Transverse colon (tissue), 4 donors: ENCODE measurements around the gene DHRS13. TPM values are rescaled to one million over a fixed set of nuclear protein-coding genes. Genes with fewer than 3 reads are reported as not detected.
"Not testable (repeated sequence)": the region's sequence is repeated elsewhere in the genome, so short reads cannot be mapped to it uniquely, and the experiment has no call there.

Experiments used
- DNase-seq: peaks from one replicate; pipeline ENCODE4 v3.0.0-alpha.2; 2019
- H3K27ac ChIP-seq, 4 donors: fragments of 200-600 bp; sonication (generic); 2 replicates each; pipeline ENCODE4 v1.5.1; 2016 to 2018; ENCODE audit warnings: inconsistent platforms in 4 of 4
- H3K27me3 ChIP-seq: fragments of 200-600 bp; sonication (generic); 2 replicates; pipeline ENCODE4 v1.5.1; 2017; ENCODE audit warnings: inconsistent platforms
- H3K36me3 ChIP-seq, 4 donors: fragments of 200-600 bp; sonication (generic); 2 replicates each; pipeline ENCODE4 v1.5.1; 2017 to 2019; ENCODE audit warnings: inconsistent platforms in 4 of 4
- H3K4me1 ChIP-seq, 4 donors: fragments of 200-600 bp; sonication (generic); 2 replicates each; pipeline ENCODE4 v1.5.1; 2017 to 2020; ENCODE audit warnings: inconsistent platforms in 4 of 4
- H3K4me3 ChIP-seq, 4 donors: fragments of 200-600 bp; sonication (generic); 1 replicate in 1 of 4; 2 replicates in 3 of 4; pipeline versions ENCODE4 v1.5.1 to v1.6.1; 2017 to 2019; ENCODE audit warnings: inconsistent platforms in 4 of 4
- H3K9me3 ChIP-seq, 2 donors: fragments of 200-600 bp; sonication (generic); 2 replicates each; pipeline ENCODE4 v1.5.1; 2017 to 2019; ENCODE audit warnings: inconsistent platforms in 2 of 2
- CTCF ChIP-seq, 5 experiments: fragments of 200-600 bp in 3 of 5; fragments of 450-650 bp in 2 of 5; sonication (generic) in 3 of 5; IDR thresholded peaks; 1 replicate in 2 of 5; 2 replicates in 3 of 5; pipeline ENCODE4 v1.5.1; 2016 to 2017; ENCODE audit warnings: antibody characterized with exemption in 5 of 5, inconsistent platforms in 3 of 5, mild to moderate bottlenecking in 2 of 5, moderate library complexity in 1 of 5
- EP300 ChIP-seq: sonication (generic); formaldehyde crosslinking; IDR thresholded peaks from one replicate; pipeline ENCODE4 v1.6.1; 2017; ENCODE audit warnings: antibody characterized with exemption, low read depth
- POLR2A ChIP-seq: fragments of 450-650 bp; IDR thresholded peaks from one replicate; pipeline ENCODE4 v1.6.1; 2016; ENCODE audit warnings: antibody characterized with exemption, mild to moderate bottlenecking, moderate library complexity
- POLR2AphosphoS5 ChIP-seq, 3 donors: sonication (generic); formaldehyde crosslinking; IDR thresholded peaks; one replicate each; pipeline ENCODE4 v1.6.1; 2016; ENCODE audit warnings: antibody characterized with exemption in 3 of 3
- WGBS, 2 donors: methylation state at CpG; one replicate each; pipeline ENCODE4 v1.1.5; 2018; ENCODE audit warnings: low coverage in 1 of 2; 5-methylcytosine and 5-hydroxymethylcytosine counted together
- in situ Hi-C, 4 donors: fragments of 200-750 bp; cut with MboI; loops; one replicate each; pipeline versions ENCODE4 v1.15.0 to v1.15.1; 2017; ENCODE audit warnings: low sequenced_read_pairs in 3 of 4, low pct_ligation_motif_present in 1 of 4, low pct_unique_long_range_greater_than_20kb in 1 of 4
- intact Hi-C: fragments of 100-400 bp; cut with DNase I; formaldehyde crosslinking; loops from one replicate; pipeline ENCODE4 v1.15.1; 2023; ENCODE audit warnings: low total_unique reads
- total RNA-seq, 4 donors: library from RNA; depleted of rRNA; stranded (reverse); fragments of >200 nt; gene quantifications; one replicate each; pipeline ENCODE4 v1.1.0, GENCODE V29; 2016

Gene DHRS13
- total RNA-seq, 4 donors from 2014 or later = 2.2 to 6.5 (median 6.0) TPM

- Histone ChIP-seq H3K27ac (peak within 1 kb of the TSS; percentile 76 to 85 (median 81)), H3K27me3 (no peaks in the 10 kb centered on the region), H3K36me3 (peaks cover 0 to 13% (median 4%) of the 10 kb centered on the region in 4 donors), H3K9me3 (no peaks in the 10 kb centered on the region), H3K4me1 (peaks cover 6 to 13% (median 11%) of the 10 kb centered on the region in 4 donors), H3K4me3 (peak within 1 kb of the TSS; percentile 54 to 81 (median 65))
- TF ChIP-seq CTCF (IDR thresholded peaks at IDR 0.05) (no peak), POLR2A (peak; percentile 73), POLR2AphosphoS5 (IDR thresholded peaks at IDR 0.05) (peak; percentile 70 to 74 (median 70)), EP300 (no peak)
- intact Hi-C loops = no loop called here
- 1 to 3% methylated on average over 7 to 42 of the region's 42 CpGs for WGBS, 2 donors
- DNase-seq = peak; percentile 87
- in situ Hi-C loops = no loop called here
Observed at GRCh38 chr17:28854457-28855335, 48.2 kb downstream of the DHRS13 start, which contains the start of gene ERAL1. Gene ERAL1 (plus strand): TSS chr17:28855016. CDS start chr17:28855035, 19 bp downstream.

GRCh38 chr17:28853295-28853694 is 49.6 kb downstream of the DHRS13 start:
- Histone ChIP-seq H3K9me3 (no peaks in the 10 kb centered on the region), H3K27ac (no peak overlapping the region), H3K27me3 (no peaks in the 10 kb centered on the region), H3K36me3 (peaks cover 0 to 6% (median 2%) of the 10 kb centered on the region in 4 donors), H3K4me1 (peaks cover 6 to 13% (median 11%) of the 10 kb centered on the region in 4 donors), H3K4me3 (no peak overlapping the region)
- no peak for TF ChIP-seq POLR2AphosphoS5 (IDR thresholded peaks at IDR 0.05)
- TF ChIP-seq EP300 = no peak
- no peak for TF ChIP-seq POLR2A
- TF ChIP-seq CTCF (IDR thresholded peaks at IDR 0.05) = no peak
- WGBS, 2 donors = 74 to 93% methylated on average over 2 of the region's 2 CpGs
- intact Hi-C loops = no loop called here
- no peak for DNase-seq
- in situ Hi-C loops = no loop called here

DNA sequence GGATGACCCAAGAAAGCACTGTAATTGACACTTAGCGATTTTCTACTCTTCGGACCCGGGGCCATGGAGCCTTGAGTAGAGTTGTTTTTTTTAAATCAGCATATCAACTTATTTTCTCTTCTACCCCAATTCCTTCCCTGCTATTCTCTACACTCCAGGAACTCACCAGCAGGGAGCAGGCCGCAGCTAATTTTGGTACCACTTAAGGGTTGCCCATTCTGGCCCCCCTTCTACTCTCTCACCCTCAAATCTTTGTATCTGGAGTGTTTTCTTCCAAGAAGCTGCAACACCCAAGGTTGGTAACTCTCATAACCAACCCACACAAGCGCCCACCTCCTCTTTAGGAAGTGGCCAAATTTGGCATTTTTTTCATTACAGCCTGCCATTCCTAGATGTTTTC is 53.6 kb downstream of the DHRS13 start:
- in situ Hi-C loops (no loop called here), intact Hi-C loops (no loop called here)
- no peak for TF ChIP-seq CTCF (IDR thresholded peaks at IDR 0.05)
- no peak for TF ChIP-seq EP300
- TF ChIP-seq POLR2A = no peak
- TF ChIP-seq POLR2AphosphoS5 (IDR thresholded peaks at IDR 0.05) = no peak
- no peaks in the 10 kb centered on the region for H3K36me3 ChIP-seq
- H3K4me1 ChIP-seq = peaks cover 0 to 3% (median 3%) of the 10 kb centered on the region in 4 donors
- H3K27ac ChIP-seq = no peak overlapping the region
- 82 to 83% methylated on average over 5 of the region's 5 CpGs for WGBS, 2 donors
- no peak overlapping the region for H3K4me3 ChIP-seq
- no peak for DNase-seq
- no peaks in the 10 kb centered on the region for H3K27me3 ChIP-seq
- H3K9me3 ChIP-seq = no peaks in the 10 kb centered on the region

- peak; percentile 62 for DNase-seq
- H3K4me1 ChIP-seq, H3K4me3 ChIP-seq, intact Hi-C loops, H3K36me3 ChIP-seq, in situ Hi-C loops, H3K9me3 ChIP-seq, H3K27ac ChIP-seq, H3K27me3 ChIP-seq: not testable (repeated sequence)
- TF ChIP-seq CTCF (IDR thresholded peaks at IDR 0.05) = peak; percentile 43 to 58 (median 55)
- WGBS, 2 donors = 81 to 84% methylated on average over 9 to 15 of the region's 15 CpGs
Observed at GRCh38 chr17:28848667-28849066, 54.2 kb downstream of the DHRS13 start.

Other genes starting within 250 kb of the DHRS13 start
- gene SDF2, start 241.2 kb downstream of the DHRS13 start, total RNA-seq = 10 to 100 TPM; 32.2 to 69.9 (median 49.1) TPM
- 100 to 1,000 TPM in 1 of 4 donors, 10 to 100 TPM in 3; 50.8 to 167 (median 61.6) TPM for gene SUPT6H, start 240.9 kb downstream of the DHRS13 start, total RNA-seq
- 1 to 10 TPM in 2 of 4 donors, under 1 TPM in 1, not detected in 1; 0.96 to 2.9 (median 1.4) TPM for gene PROCA1, start 191.2 kb downstream of the DHRS13 start, total RNA-seq
- 10 to 100 TPM; 41.1 to 60.5 (median 50.0) TPM for gene RAB34, start 185.2 kb downstream of the DHRS13 start, total RNA-seq
- gene RPL23A, start 183.1 kb downstream of the DHRS13 start, total RNA-seq = 100 to 1,000 TPM; 238 to 385 (median 342) TPM
- gene TLCD1, start 176.8 kb downstream of the DHRS13 start, total RNA-seq = 10 to 100 TPM in 1 of 4 donors, 1 to 10 TPM in 1, not detected in 2; 5.6 to 11.5 TPM
- gene NEK8, start 174.3 kb downstream of the DHRS13 start, total RNA-seq = 10 to 100 TPM in 1 of 4 donors, 1 to 10 TPM in 3; 5.7 to 52.3 (median 8.3) TPM
- gene TRAF4, start 159.1 kb downstream of the DHRS13 start, total RNA-seq = 100 to 1,000 TPM in 3 of 4 donors, 10 to 100 TPM in 1; 65.7 to 191 (median 126) TPM
- gene FAM222B, start 60.3 kb downstream of the DHRS13 start, total RNA-seq = 10 to 100 TPM; 23.2 to 41.0 (median 32.9) TPM
- gene ERAL1, start 48.1 kb downstream of the DHRS13 start, total RNA-seq = 10 to 100 TPM; 28.1 to 74.4 (median 47.3) TPM
- 10 to 100 TPM; 35.8 to 95.8 (median 46.5) TPM for gene FLOT2, start 5.3 kb downstream of the DHRS13 start, total RNA-seq
- 100 to 1,000 TPM in 1 of 4 donors, 10 to 100 TPM in 3; 43.5 to 134 (median 60.5) TPM for gene PHF12, start 48.4 kb upstream of the DHRS13 start, total RNA-seq
- gene SEZ6, start 103.0 kb upstream of the DHRS13 start, total RNA-seq = under 1 TPM in 1 of 4 donors, not detected in 3; 0.14 TPM
- 10 to 100 TPM in 1 of 4 donors, 1 to 10 TPM in 2, not detected in 1; 1.2 to 15.3 (median 1.6) TPM for gene PIPOX, start 140.1 kb upstream of the DHRS13 start, total RNA-seq